Measurements from ENCODE around the gene IZUMO2. TPM values are rescaled to one million over a fixed set of nuclear protein-coding genes. Genes with fewer than 3 reads are reported as not detected.

The IZUMO2 gene
- total and polyA plus RNA-seq, 2 experiments from 2014 or later = not detected

DNA sequence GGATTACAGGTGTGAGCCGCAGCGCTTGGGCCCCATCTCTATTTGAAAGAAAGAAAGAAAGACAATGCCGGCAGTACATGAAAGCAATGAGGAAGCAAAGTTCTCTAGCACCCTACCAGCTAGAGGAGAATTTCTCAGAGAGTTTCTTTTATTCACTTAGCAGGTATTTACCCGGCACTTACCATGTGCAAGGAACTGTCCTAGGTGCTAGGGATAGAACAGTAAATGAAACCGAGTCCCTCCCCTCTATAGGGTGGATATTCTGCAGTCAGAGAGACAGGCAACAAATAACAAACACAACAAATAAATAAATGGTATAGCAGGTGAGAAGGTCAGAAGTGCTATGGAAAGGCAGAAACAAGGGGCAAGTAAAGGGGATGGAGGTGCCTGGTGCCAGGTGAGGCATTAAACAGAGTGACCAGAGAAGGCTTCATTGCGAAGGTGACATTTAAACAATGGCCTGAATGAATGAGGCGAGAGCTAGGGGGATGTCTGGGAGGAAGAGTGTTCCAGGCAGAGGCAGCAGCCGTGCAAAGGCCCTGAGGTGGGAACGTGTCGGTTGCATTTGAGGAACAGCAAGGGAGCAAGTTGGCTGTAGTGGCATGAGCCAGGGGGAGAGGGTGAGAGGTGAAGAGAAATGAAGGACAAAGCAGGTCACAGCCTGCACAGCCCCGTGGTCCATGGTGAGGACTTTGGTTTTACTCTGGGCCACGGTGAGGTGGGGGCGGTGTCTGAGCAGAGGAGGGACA is 29.6 kb upstream of the IZUMO2 start:
- Histone ChIP-seq H3K4me1 (ENCODE audit: low read depth) (no peaks in the 10 kb centered on the region), H3K36me3 (no peaks in the 10 kb centered on the region), H3K4me3 (no peak overlapping the region), H3K9me3 (ENCODE audit: low read depth) (no peaks in the 10 kb centered on the region), H3K27me3 (peaks cover 3% of the 10 kb centered on the region), H3K27ac (no peak overlapping the region)
- peak in 1 of 2 donors; percentile 36 for DNase-seq (ENCODE audit: low read depth in 1 of 2, low spot score in 1 of 2)
- TF ChIP-seq, protein P1, sequence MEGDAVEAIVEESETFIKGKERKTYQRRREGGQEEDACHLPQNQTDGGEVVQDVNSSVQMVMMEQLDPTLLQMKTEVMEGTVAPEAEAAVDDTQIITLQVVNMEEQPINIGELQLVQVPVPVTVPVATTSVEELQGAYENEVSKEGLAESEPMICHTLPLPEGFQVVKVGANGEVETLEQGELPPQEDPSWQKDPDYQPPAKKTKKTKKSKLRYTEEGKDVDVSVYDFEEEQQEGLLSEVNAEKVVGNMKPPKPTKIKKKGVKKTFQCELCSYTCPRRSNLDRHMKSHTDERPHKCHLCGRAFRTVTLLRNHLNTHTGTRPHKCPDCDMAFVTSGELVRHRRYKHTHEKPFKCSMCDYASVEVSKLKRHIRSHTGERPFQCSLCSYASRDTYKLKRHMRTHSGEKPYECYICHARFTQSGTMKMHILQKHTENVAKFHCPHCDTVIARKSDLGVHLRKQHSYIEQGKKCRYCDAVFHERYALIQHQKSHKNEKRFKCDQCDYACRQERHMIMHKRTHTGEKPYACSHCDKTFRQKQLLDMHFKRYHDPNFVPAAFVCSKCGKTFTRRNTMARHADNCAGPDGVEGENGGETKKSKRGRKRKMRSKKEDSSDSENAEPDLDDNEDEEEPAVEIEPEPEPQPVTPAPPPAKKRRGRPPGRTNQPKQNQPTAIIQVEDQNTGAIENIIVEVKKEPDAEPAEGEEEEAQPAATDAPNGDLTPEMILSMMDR (IDR thresholded peaks at IDR 0.05; ENCODE audit: low read depth, low read length) = no peak

DNA sequence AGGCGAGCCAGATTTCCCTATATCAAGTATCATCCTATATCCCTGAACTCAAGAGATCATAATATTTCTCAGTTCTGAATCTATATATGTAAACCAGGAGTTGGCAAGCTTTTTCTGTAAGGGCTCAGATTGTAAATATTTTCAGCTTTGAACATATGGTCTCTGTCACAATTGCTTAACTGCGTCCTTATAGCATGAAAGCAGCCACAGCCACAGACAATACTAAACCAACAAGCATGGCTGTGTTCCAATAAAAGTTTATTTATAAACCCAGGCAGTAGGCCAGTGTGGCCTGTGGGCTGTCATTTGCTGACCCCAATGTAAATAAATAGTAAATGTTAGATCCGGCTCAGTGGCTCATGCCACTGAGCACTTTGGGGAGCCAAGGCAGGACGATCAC is 28.1 kb upstream of the IZUMO2 start:
- H3K4me3 ChIP-seq = no peak overlapping the region
- H3K27me3 ChIP-seq = peaks cover 3% of the 10 kb centered on the region
- no peaks in the 10 kb centered on the region for H3K4me1 ChIP-seq (ENCODE audit: low read depth)
- H3K36me3 ChIP-seq = no peaks in the 10 kb centered on the region
- no peaks in the 10 kb centered on the region for H3K9me3 ChIP-seq (ENCODE audit: low read depth)
- H3K27ac ChIP-seq = no peak overlapping the region
- no peak for DNase-seq (ENCODE audit: low read depth in 1 of 2, low spot score in 1 of 2)
- TF ChIP-seq, protein P1 (IDR thresholded peaks at IDR 0.05; ENCODE audit: low read depth, low read length) = no peak

DNA sequence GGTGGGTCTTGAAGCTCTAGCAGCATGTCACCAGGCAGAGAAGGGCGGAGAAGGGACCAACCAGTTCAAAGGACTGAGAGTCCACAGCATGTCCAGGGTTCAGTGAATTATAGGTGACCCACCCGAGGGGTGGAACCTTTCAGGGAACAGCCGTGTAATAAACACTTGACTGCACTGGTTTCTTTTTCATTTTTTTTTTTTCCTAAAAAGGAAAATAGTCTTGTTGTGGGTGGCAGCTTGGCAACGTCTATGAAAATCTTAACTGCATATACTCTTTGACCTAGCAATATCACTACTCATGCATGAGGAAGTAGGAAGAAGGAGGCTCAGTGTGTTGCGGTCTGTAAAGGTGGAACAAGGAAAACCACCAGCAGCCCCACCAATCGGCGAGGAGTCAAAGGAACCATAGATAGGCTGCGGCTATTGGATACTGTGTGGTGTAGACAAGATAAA is 27.4 kb upstream of the IZUMO2 start:
- Histone ChIP-seq H3K9me3 (ENCODE audit: low read depth) (no peaks in the 10 kb centered on the region), H3K4me1 (ENCODE audit: low read depth) (no peaks in the 10 kb centered on the region), H3K27me3 (peaks cover 3% of the 10 kb centered on the region), H3K36me3 (no peaks in the 10 kb centered on the region), H3K4me3 (no peak overlapping the region), H3K27ac (no peak overlapping the region)
- no peak for DNase-seq (ENCODE audit: low read depth in 1 of 2, low spot score in 1 of 2)
- TF ChIP-seq, protein P1 (IDR thresholded peaks at IDR 0.05; ENCODE audit: low read depth, low read length) = no peak

DNA sequence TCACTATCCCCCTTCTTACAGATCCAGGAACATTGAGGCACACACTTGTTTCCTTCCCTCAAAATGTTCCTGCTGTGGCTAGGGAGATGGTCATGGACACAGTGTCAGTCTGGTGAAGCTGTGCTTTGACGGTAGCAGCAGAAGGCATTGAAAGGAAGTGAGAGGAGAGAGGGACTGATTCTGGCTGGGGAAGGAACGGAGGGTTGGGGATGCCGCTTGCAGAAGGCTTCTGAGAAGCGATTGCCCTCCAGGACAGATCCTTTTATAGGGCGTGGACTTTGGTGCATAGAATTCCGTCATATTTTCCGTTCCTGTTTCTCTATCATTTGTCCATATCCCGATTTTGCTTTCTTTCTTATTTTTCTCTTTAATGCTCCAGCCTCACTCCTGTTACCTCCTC is 26.2 kb upstream of the IZUMO2 start:
- no peaks in the 10 kb centered on the region for H3K9me3 ChIP-seq (ENCODE audit: low read depth)
- TF ChIP-seq, protein P1 (IDR thresholded peaks at IDR 0.05; ENCODE audit: low read depth, low read length) = no peak
- peaks cover 3% of the 10 kb centered on the region for H3K27me3 ChIP-seq
- no peak overlapping the region for H3K27ac ChIP-seq
- DNase-seq (ENCODE audit: low read depth in 1 of 2, low spot score in 1 of 2) = no peak
- no peaks in the 10 kb centered on the region for H3K4me1 ChIP-seq (ENCODE audit: low read depth)
- H3K36me3 ChIP-seq = no peaks in the 10 kb centered on the region
- H3K4me3 ChIP-seq = no peak overlapping the region

DNA sequence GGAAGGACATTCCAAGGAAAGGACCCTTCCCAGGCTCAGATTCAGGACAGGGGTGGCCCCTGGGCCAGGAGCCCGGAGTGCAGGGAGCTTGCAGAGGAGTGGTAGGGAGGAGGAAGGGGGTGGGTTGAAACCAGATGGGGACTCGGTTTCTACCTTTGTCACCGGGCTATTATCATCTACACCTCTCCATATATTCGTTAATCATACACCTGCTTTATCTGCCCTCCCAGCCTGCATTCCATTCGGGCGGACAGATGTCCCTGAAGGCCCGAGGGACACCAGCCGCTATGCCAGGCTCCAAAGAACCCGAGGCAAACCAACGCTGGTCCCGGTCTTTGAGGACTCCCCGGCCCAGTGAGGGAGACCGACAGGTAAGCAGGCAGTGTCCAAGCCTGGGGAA is 24.9 kb upstream of the IZUMO2 start:
- Histone ChIP-seq H3K9me3 (ENCODE audit: low read depth) (no peaks in the 10 kb centered on the region), H3K27me3 (peaks cover 3% of the 10 kb centered on the region), H3K27ac (no peak overlapping the region), H3K4me1 (ENCODE audit: low read depth) (no peaks in the 10 kb centered on the region), H3K36me3 (no peaks in the 10 kb centered on the region), H3K4me3 (no peak overlapping the region)
- TF ChIP-seq, protein P1 (IDR thresholded peaks at IDR 0.05; ENCODE audit: low read depth, low read length) = no peak
- no peak for DNase-seq (ENCODE audit: low read depth in 1 of 2, low spot score in 1 of 2)
